Thyroid gland (tissue), 4 donors: Measurements from ENCODE around the gene PLEKHA6. TPM values are rescaled to one million over a fixed set of nuclear protein-coding genes. Genes with fewer than 3 reads are reported as not detected.

Source experiments
- DNase-seq, 2 donors: peaks; one replicate each; pipeline ENCODE4 v3.0.0-alpha.2; 2019
- H3K27ac ChIP-seq, 3 donors: fragments of 200-600 bp; sonication (generic); 1 replicate in 2 of 3; 2 replicates in 1 of 3; pipeline ENCODE4 v1.5.1; 2016 to 2019; ENCODE audit warnings: mild to moderate bottlenecking in 1 of 3, moderate library complexity in 1 of 3
- H3K27me3 ChIP-seq: fragments of 200-600 bp; sonication (generic); one replicate; pipeline ENCODE4 v1.5.1; 2019
- H3K36me3 ChIP-seq, 2 donors: fragments of 200-600 bp; sonication (generic); one replicate each; pipeline ENCODE4 v1.5.1; 2016 to 2019
- H3K4me1 ChIP-seq, 2 donors: fragments of 200-600 bp; sonication (generic); one replicate each; pipeline ENCODE4 v1.5.1; 2017 to 2019
- H3K4me3 ChIP-seq, 3 donors: fragments of 200-600 bp; sonication (generic); replicated peaks in 1 of 3; 1 replicate in 2 of 3; 2 replicates in 1 of 3; pipeline ENCODE4 v1.5.1; 2016; ENCODE audit warnings: mild to moderate bottlenecking in 1 of 3
- H3K9me3 ChIP-seq: fragments of 200-600 bp; sonication (generic); one replicate; pipeline ENCODE4 v1.5.1; 2017
- CTCF ChIP-seq, 6 experiments: fragments of 200-600 bp in 3 of 6; fragments of 450-650 bp in 3 of 6; sonication (generic) in 3 of 6; IDR thresholded peaks; one replicate each; pipeline ENCODE4 v1.5.1; 2016 to 2019; ENCODE audit warnings: antibody characterized with exemption in 6 of 6, mild to moderate bottlenecking in 2 of 6, inconsistent platforms in 1 of 6, moderate library complexity in 1 of 6
- POLR2A ChIP-seq, 2 donors: fragments of 450-650 bp; IDR thresholded peaks; one replicate each; pipeline ENCODE4 v1.6.1; 2017; ENCODE audit warnings: antibody characterized with exemption in 2 of 2, mild to moderate bottlenecking in 2 of 2, moderate library complexity in 1 of 2
- WGBS, 2 donors: methylation state at CpG; one replicate each; pipeline ENCODE4 v1.1.5; 2017; 5-methylcytosine and 5-hydroxymethylcytosine counted together
- intact Hi-C: fragments of 100-400 bp; cut with DNase I; formaldehyde crosslinking; loops from one replicate; pipeline ENCODE4 v1.15.1; 2023
- total RNA-seq, 4 donors: library from RNA; depleted of rRNA; stranded (reverse); fragments of >200 nt; gene quantifications; one replicate each; pipeline ENCODE4 v1.2.3, GENCODE V29; 2016

The PLEKHA6 gene
- total RNA-seq, 4 donors from 2014 or later, result 2.9 to 8.9 (median 4.0) TPM

GRCh38 chr1:204254031-204254661 is 105.6 kb downstream of the PLEKHA6 start:
- WGBS, 2 donors, result 67 to 83% methylated on average over 7 of the region's 7 CpGs
- no peaks in the 10 kb centered on the region for H3K36me3 ChIP-seq
- intact Hi-C loops, result no loop called here
- DNase-seq, result peak; percentile 26 to 34
- no peak overlapping the region for H3K4me3 ChIP-seq
- no peaks in the 10 kb centered on the region for H3K9me3 ChIP-seq
- H3K27me3 ChIP-seq, result no peaks in the 10 kb centered on the region
- H3K27ac ChIP-seq, result no peak overlapping the region
- peaks cover 6 to 12% of the 10 kb centered on the region in 2 donors for H3K4me1 ChIP-seq
- TF ChIP-seq POLR2A (IDR thresholded peaks at IDR 0.05) (no peak), CTCF (IDR thresholded peaks at IDR 0.05) (no peak)

GRCh38 chr1:204251926-204252689 is 107.6 kb downstream of the PLEKHA6 start:
- H3K4me1 ChIP-seq, result peaks cover 6 to 12% of the 10 kb centered on the region in 2 donors
- intact Hi-C loops, result no loop called here
- H3K27ac ChIP-seq, result no peak overlapping the region
- DNase-seq, result no peak
- H3K27me3 ChIP-seq, result no peaks in the 10 kb centered on the region
- H3K36me3 ChIP-seq, result no peaks in the 10 kb centered on the region
- TF ChIP-seq POLR2A (IDR thresholded peaks at IDR 0.05) (no peak), CTCF (IDR thresholded peaks at IDR 0.05) (no peak)
- 81 to 83% methylated on average over 6 of the region's 6 CpGs for WGBS, 2 donors
- H3K4me3 ChIP-seq, result no peak overlapping the region
- H3K9me3 ChIP-seq, result no peaks in the 10 kb centered on the region

- intact Hi-C loops, result no loop called here
- TF ChIP-seq POLR2A (IDR thresholded peaks at IDR 0.05), result no peak
- TF ChIP-seq CTCF (IDR thresholded peaks at IDR 0.05), result no peak
- DNase-seq, result no peak
- H3K27me3 ChIP-seq, result no peaks in the 10 kb centered on the region
- no peak overlapping the region for H3K27ac ChIP-seq
- H3K36me3 ChIP-seq, result no peaks in the 10 kb centered on the region
- H3K4me1 ChIP-seq, result peaks cover 6 to 12% of the 10 kb centered on the region in 2 donors
- H3K4me3 ChIP-seq, result no peak overlapping the region
- no peaks in the 10 kb centered on the region for H3K9me3 ChIP-seq
- 93 to 99% methylated on average over 7 of the region's 7 CpGs for WGBS, 2 donors
Observed at GRCh38 chr1:204251286-204251685, 108.4 kb downstream of the PLEKHA6 start.

- Histone ChIP-seq H3K4me3 (no peak overlapping the region), H3K27me3 (no peaks in the 10 kb centered on the region), H3K36me3 (no peaks in the 10 kb centered on the region), H3K9me3 (no peaks in the 10 kb centered on the region), H3K4me1 (peaks cover 6 to 10% of the 10 kb centered on the region in 2 donors), H3K27ac (no peak overlapping the region)
- DNase-seq, result no peak
- 80 to 82% methylated on average over 6 to 12 of the region's 12 CpGs for WGBS, 2 donors
- TF ChIP-seq CTCF (IDR thresholded peaks at IDR 0.05) (no peak), POLR2A (IDR thresholded peaks at IDR 0.05) (no peak)
- intact Hi-C loops, result no loop called here
Observed at GRCh38 chr1:204250428-204251030, 109.2 kb downstream of the PLEKHA6 start.
